ENCODE measurements around the gene TGFBRAP1.

TGFBRAP1 gene

GRCh38 chr2:105309147-105309545, 20.4 kb downstream of the TGFBRAP1 start:
- DNase-seq: no peak

GRCh38 chr2:105308382-105309146, 21.0 kb downstream of the TGFBRAP1 start:
- no peak for DNase-seq

- DNase-seq: no peak
Measured at GRCh38 chr2:105307962-105308361, 21.6 kb downstream of the TGFBRAP1 start.

GRCh38 chr2:105307550-105307949, 22.0 kb downstream of the TGFBRAP1 start:
- DNase-seq: no peak

GRCh38 chr2:105307146-105307545, 22.4 kb downstream of the TGFBRAP1 start:
- DNase-seq: no peak

- DNase-seq: no peak
Measured at GRCh38 chr2:105301646-105302045, 27.9 kb downstream of the TGFBRAP1 start.

- DNase-seq: no peak
Measured at GRCh38 chr2:105299290-105299689, 30.2 kb downstream of the TGFBRAP1 start.

- no peak for DNase-seq
Measured at GRCh38 chr2:105298017-105298416, 31.5 kb downstream of the TGFBRAP1 start.

- DNase-seq: no peak
Measured at GRCh38 chr2:105297216-105297615, 32.3 kb downstream of the TGFBRAP1 start.

GRCh38 chr2:105296017-105296611, 33.4 kb downstream of the TGFBRAP1 start:
- no peak for DNase-seq

- DNase-seq: no peak
Measured at GRCh38 chr2:105294844-105295481, 34.6 kb downstream of the TGFBRAP1 start.

- no peak for DNase-seq
Measured at GRCh38 chr2:105294046-105294445, 35.5 kb downstream of the TGFBRAP1 start.

- no peak for DNase-seq
Measured at GRCh38 chr2:105291981-105292380, 37.6 kb downstream of the TGFBRAP1 start.

GRCh38 chr2:105290981-105291660, 38.4 kb downstream of the TGFBRAP1 start:
- no peak for DNase-seq

GRCh38 chr2:105288133-105288532, 41.4 kb downstream of the TGFBRAP1 start:
- no peak for DNase-seq

- DNase-seq: no peak
Measured at GRCh38 chr2:105287692-105288091, 41.8 kb downstream of the TGFBRAP1 start.

- DNase-seq: no peak
Measured at GRCh38 chr2:105283532-105283931, 46.0 kb downstream of the TGFBRAP1 start.

- DNase-seq: no peak
Measured at GRCh38 chr2:105280281-105280680, 49.3 kb downstream of the TGFBRAP1 start.

GRCh38 chr2:105279126-105279525, 50.4 kb downstream of the TGFBRAP1 start:
- no peak for DNase-seq

GRCh38 chr2:105278654-105279053, 50.9 kb downstream of the TGFBRAP1 start:
- no peak for DNase-seq

- no peak for DNase-seq
Measured at GRCh38 chr2:105274046-105274445, 55.5 kb downstream of the TGFBRAP1 start.

- DNase-seq: no peak
Measured at GRCh38 chr2:105272176-105272575, 57.4 kb downstream of the TGFBRAP1 start.

GRCh38 chr2:105271393-105272045, 58.0 kb downstream of the TGFBRAP1 start:
- no peak for DNase-seq

All from activated effector memory CD4-positive, alpha-beta T cell treated with Interleukin-2 at 50 U/mL for 16 hours (primary cell).